ENCODE results near the gene ENPP6. TPM values are rescaled to one million over a fixed set of nuclear protein-coding genes. Genes with fewer than 3 reads are reported as not detected.
A peak's percentile ranks its signal among the peaks of the same experiment; 100 is the strongest.

Gene ENPP6
- total and polyA plus RNA-seq, 12 donors = 0.03 to 0.68 (median 0.07) TPM; not detected in 3

GRCh38 chr4:184156163-184156920, 61.3 kb downstream of the ENPP6 start:
- H3K36me3 ChIP-seq = no peaks in the 10 kb centered on the region
- H3K4me3 ChIP-seq = no peak overlapping the region
- ATAC-seq = peak in 7 of 8 donors; percentile 27 to 90 (median 56)
- DNase-seq = no peak
- WGBS, 2 donors = 62% methylated on average over 10 of the region's 10 CpGs
- TF ChIP-seq CTCF (IDR thresholded peaks at IDR 0.05) = no peak
- peaks cover 0 to 8% (median 0%) of the 10 kb centered on the region in 7 donors for H3K27me3 ChIP-seq
- intact Hi-C loops (cut with DNase I) = loop anchor here in 3 of 10 donors (2.0 to 10.0 kb wide), 3 partner anchors 24 to 172 kb away; no protein-coding TSS in a partner anchor
- H3K4me1 ChIP-seq = peaks cover 0 to 21% (median 13%) of the 10 kb centered on the region in 9 donors
- peak overlapping the region in 5 of 10 donors; percentile 1 to 63 (median 32) for H3K27ac ChIP-seq
- H3K9me3 ChIP-seq = no peaks in the 10 kb centered on the region

- WGBS, 2 donors = 62 to 75% methylated on average over 7 of the region's 7 CpGs
- TF ChIP-seq CTCF (IDR thresholded peaks at IDR 0.05) = no peak
- Histone ChIP-seq H3K4me3 (no peak overlapping the region), H3K9me3 (no peaks in the 10 kb centered on the region), H3K27me3 (no peaks in the 10 kb centered on the region), H3K36me3 (no peaks in the 10 kb centered on the region), H3K27ac (no peak overlapping the region), H3K4me1 (peaks cover 0 to 24% (median 13%) of the 10 kb centered on the region in 9 donors)
- DNase-seq = no peak
- intact Hi-C loops (cut with DNase I) = loop anchor here in 1 of 10 donors (10.0 kb wide), 1 partner anchor 169 kb away; no protein-coding TSS in a partner anchor
- ATAC-seq = peak in 1 of 8 donors; percentile 53
These were observed 63.5 kb downstream of the ENPP6 start for GRCh38 chr4:184154199-184154598.

- DNase-seq (no peak), ATAC-seq (no peak)
- no peak for TF ChIP-seq CTCF (IDR thresholded peaks at IDR 0.05)
- Histone ChIP-seq H3K4me1 (peaks cover 0 to 25% (median 14%) of the 10 kb centered on the region in 9 donors), H3K36me3 (no peaks in the 10 kb centered on the region), H3K27ac (no peak overlapping the region), H3K9me3 (no peaks in the 10 kb centered on the region), H3K27me3 (no peaks in the 10 kb centered on the region), H3K4me3 (no peak overlapping the region)
- 76 to 82% methylated on average over 5 of the region's 5 CpGs for whole genome bisulfite sequencing, 2 donors
- intact Hi-C loops (cut with DNase I) = loop anchor here in 1 of 10 donors (10.0 kb wide), 1 partner anchor 169 kb away; no protein-coding TSS in a partner anchor
These were observed 63.9 kb downstream of the ENPP6 start for GRCh38 chr4:184153781-184154180.

GRCh38 chr4:184151988-184152485, 65.6 kb downstream of the ENPP6 start:
- Histone ChIP-seq H3K27ac (no peak overlapping the region), H3K4me3 (no peak overlapping the region), H3K9me3 (no peaks in the 10 kb centered on the region), H3K36me3 (no peaks in the 10 kb centered on the region), H3K27me3 (no peaks in the 10 kb centered on the region), H3K4me1 (peaks cover 0 to 29% (median 14%) of the 10 kb centered on the region in 9 donors)
- ATAC-seq (no peak), DNase-seq (no peak)
- intact Hi-C loops (cut with DNase I) = loop anchor here in 1 of 10 donors (10.0 kb wide), 1 partner anchor 167 kb away; no protein-coding TSS in a partner anchor
- 89 to 95% methylated on average over 13 of the region's 13 CpGs for WGBS, 2 donors
- no peak for TF ChIP-seq CTCF (IDR thresholded peaks at IDR 0.05)

Measured in heart right ventricle (tissue), 16 donors.